GM12872 (cell line): ENCODE results near the gene SLC31A1.

Source experiments
- TF ChIP-seq, protein P1 (sequence below): IDR thresholded peaks from 3 replicates; pipeline ENCODE4 v1.5.1; 2011; ENCODE audit warnings: low read depth, mild to moderate bottlenecking, low read length, moderate library complexity; ENCODE audit not compliant: insufficient read depth

Gene SLC31A1

GRCh38 chr9:113311961-113312360 is 90.6 kb downstream of the SLC31A1 start:
- TF ChIP-seq, protein P1, sequence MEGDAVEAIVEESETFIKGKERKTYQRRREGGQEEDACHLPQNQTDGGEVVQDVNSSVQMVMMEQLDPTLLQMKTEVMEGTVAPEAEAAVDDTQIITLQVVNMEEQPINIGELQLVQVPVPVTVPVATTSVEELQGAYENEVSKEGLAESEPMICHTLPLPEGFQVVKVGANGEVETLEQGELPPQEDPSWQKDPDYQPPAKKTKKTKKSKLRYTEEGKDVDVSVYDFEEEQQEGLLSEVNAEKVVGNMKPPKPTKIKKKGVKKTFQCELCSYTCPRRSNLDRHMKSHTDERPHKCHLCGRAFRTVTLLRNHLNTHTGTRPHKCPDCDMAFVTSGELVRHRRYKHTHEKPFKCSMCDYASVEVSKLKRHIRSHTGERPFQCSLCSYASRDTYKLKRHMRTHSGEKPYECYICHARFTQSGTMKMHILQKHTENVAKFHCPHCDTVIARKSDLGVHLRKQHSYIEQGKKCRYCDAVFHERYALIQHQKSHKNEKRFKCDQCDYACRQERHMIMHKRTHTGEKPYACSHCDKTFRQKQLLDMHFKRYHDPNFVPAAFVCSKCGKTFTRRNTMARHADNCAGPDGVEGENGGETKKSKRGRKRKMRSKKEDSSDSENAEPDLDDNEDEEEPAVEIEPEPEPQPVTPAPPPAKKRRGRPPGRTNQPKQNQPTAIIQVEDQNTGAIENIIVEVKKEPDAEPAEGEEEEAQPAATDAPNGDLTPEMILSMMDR = no peak

GRCh38 chr9:113313261-113313660 is 91.9 kb downstream of the SLC31A1 start:
- TF ChIP-seq, protein P1 = no peak
